RCC 7860 (cell line): ENCODE data around the gene MX2.

ENCODE experiments used
- DNase-seq: peaks from one replicate; pipeline ENCODE4 v3.0.0-alpha.2; 2015; ENCODE audit warnings: low spot score
- FAIRE-seq: peaks from 2 replicates; lab custom pipeline; 2012; peaks lifted over from hg19 to GRCh38; lab: Jason Lieb, UNC

Gene MX2

DNA sequence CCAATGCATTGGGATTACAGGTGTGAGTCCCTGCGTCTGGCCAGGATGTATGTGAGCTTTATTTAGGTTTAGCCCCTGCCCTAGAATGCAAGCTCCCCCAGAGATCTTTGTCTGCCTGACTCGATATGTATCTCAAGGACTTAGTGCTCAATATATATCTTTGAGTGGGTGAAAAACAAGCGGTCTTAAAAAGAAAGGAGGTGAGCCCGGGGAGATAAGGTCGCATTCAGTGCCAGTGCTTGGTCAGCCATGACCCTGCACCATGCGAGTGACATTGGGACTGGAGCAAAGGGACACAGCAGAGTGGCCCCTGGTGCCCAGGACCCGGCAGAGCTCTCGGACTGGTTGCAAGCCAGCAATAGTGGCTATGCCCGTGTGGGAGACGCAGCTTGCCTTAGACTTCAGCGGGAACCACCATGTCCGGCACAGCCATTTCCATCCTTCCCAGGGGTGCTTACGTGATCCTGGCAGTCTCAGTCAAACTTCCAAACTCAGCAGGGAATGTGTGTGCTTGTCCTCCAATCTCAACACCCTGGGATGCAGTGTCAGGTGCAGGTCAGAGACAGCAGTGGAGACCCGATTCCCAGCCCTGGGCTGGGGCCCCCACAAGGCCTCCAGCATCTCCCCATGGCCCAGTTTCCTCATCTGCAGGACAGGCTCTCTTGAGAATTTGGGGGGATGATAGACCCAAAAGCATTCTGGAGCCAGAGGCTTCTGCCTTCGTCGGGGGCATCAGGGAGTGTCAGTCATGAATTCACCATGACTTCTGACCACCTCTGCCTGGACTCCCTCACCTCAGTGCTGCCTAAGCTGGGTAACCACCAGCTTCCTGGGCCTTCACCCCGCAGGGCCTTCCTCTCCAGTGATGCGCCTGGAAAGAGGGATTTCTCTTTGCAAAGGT lies 1.8 kb downstream of the MX2 start:
- FAIRE-seq (no peak), DNase-seq (no peak)

DNA sequence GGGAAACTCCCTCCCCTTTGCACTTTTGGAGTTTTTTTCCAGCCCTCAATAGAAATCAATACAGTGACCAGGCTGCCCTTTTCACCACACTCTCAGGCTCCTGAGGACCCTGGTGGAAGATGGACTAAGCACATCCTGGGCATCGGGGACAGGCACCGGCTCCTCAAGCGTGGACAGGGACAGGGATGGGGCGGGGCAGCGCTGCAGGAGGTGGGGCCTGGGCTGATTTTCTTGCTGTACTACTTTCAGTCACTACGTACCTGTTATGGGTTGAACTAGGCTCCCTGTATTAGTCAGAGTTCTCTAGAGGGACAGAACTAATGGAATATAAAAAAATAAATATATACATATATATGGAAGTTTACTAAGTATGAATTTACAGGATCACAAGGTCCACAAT lies 2.5 kb downstream of the MX2 start:
- DNase-seq (no peak), FAIRE-seq (no peak)

DNA sequence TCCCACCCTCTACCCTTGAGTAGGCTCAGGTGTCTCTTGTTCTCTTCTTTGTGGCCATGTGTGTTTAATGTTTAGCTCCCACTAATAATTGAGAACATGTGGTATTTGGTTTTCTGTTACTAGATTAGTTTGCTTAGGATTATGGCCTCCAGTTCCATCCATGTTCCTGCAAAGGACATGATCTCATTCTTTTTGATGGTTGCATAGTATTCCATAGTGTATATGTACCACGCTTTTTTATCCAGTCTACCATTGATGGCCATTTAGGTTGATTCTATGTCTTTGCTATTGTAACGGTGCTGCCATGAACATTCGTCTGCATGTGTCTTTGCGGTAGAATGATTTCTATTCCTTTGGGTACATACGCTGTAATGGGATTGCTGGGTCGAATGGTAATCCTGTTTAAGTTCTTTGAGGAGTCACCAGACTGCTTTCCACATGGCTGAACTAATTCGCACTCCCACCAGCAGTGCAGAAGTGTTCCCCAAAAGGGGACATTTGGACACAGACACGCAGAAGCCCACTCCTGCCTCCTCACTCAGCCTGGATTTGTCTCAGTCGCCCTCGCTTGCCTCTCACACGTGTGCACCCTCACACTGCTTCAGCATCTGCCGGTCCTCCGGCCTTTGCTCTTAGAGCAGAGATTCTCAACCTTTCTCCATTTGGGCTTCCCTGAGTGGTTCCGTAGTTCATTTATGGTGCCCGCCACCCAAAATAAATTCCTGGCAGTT lies 3.7 kb downstream of the MX2 start:
- FAIRE-seq (no peak), DNase-seq (no peak)

DNA sequence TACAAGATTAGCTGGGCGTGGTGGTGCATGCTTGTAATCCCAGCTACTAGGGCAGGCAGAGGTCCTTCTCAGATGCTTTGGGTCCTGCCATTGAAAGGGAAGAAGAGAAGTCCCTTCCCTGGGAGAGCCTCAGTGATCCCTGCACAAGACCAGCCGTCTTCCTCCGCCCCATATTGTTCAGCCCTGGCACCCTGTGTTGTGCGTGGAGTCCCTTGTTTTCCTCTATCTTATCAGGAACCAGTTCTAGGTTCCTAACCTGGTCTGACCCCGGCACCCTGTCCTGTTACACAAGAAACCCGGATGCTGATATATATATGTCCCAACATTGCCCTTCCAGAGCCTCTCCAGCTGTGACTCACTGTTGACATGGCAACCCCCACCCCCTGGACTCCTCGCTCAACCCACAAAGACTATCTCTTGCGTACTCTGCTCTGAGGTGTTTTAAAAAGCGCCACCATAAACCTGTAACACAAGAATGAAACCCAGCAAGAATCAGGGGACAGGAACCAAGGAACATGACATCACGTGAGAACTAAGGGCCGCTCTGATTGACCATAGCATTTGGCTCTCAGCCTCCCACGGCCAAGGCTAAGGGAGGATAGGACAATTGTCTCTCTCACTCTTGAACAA lies 4.8 kb downstream of the MX2 start:
- FAIRE-seq (peak; percentile 87), DNase-seq (peak; percentile 90)

DNA sequence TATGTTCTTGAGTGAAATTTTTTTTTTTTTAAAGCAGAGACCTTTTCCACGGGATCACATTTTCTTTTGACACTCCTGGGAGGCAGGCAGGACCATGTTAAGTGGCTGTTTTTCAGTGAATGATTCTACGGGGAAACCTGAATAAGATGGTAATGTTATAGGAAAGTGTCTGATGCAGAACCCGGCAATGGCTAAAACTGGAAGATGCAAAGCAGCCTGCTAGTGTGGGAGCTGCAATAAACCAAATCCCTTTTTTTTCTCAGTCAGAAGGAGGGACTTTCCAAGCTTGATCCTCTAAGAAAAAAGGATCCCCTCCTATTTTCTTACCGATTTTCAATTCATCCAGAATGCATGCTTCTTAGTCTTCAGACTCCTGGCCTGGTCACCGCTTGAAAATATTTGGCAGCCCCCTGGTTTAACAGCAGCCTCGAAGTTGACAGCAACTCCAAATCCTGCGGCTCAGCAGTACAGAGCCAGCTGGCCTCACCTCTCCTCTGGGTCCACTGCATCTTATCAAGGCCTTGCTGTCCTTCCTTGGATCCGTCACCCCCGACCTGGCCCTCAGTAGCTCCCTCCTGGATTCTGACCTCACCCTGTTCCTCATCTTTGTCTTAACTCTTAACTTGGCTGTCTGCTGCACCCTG lies 5.6 kb downstream of the MX2 start:
- no peak for DNase-seq
- FAIRE-seq, result no peak

DNA sequence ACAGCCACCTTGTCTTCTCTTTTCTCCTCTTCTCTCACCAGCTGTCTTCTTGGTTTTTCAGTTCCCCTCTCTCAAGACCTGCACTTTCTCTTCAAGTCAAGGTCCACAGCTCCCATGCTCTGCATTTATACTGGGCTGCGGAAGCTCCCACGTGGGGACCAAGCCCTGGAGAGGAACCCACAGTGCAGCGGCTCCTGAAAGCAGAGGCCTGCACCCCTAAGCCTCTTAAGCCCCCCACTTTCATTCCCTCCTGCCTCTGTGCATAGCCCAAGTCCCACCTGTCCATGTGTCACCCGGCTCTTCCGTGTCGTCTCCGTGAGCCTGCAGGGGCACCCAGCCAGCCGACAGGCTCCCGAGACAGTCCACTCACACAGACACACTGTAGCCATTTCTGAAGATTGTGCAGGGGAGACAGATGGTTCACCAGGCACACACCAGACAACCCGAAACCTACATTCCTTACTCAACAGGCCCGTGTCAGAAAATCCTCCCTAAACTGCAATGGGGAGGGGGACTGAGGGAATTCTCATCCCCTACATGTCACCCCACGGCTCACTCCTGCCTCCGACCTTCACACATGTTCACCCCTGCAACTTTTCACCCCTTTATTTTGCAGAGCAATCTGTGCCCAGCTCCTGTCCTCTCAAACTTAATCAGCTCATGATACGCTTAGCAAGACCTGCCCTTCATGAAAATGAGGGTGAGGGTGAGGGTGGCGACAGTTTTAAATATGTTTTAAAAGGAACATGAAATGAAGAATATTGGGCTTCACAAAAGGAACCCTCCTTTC lies 6.3 kb downstream of the MX2 start:
- DNase-seq (no peak), FAIRE-seq (no peak)

DNA sequence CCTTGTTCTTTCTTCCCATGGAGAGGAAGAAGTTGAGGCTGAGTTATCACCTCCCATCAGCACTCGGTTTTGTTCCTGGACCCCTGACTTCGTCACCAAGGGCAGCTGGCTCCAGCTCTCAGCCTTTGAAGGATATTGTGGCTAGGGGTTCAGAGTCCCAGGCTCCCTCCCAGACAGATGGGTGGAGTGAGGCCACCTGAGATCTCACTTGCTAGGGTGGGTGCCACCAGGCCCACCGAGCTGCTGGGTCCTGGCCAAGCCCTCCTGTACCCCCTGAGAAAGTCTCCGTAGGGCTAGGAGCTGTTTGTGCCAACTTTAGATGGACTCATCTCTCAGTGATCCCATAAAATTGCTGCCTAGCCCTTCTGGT lies 6.9 kb downstream of the MX2 start:
- no peak for DNase-seq
- FAIRE-seq, result no peak

DNA sequence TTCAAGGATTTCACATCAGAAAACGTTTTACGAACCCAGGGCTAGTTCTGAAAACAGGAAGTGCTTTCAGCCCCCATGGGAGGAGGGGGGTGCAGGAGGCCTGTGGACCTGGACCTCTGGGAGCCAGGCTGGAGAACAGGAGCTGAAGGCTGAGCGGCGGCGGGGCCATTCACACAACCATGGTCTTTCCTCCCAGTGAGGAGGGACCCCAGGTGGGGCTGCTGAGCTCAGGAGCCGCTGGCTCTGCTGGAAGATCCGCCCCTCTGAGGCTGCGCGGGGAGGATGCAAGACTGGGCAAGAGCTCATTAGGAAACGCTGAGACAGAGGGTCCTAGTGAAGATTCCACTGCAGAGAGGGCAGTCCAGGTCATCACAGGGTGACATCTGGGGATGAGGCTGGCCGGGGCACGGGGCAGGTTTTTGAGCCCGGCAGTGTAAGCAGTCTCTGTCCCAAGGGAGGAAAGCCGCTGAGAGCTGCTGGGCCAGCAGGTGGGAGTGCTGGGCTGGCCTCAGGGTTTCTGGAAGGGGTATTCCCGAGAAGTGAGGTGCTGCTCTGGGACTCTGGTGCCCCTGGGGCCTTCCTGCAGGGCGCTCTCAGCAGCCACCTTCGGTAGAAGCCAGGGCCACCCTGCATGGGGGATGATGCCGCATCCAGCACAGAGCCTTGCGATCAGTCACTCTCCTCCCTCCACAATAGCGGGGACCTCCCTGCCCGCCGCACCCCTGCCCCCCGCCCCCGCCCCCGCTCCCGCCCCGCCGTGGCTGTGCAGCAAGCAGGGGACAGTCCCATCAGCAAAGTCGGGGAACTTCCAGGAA lies 7.5 kb downstream of the MX2 start:
- DNase-seq (no peak), FAIRE-seq (no peak)

DNA sequence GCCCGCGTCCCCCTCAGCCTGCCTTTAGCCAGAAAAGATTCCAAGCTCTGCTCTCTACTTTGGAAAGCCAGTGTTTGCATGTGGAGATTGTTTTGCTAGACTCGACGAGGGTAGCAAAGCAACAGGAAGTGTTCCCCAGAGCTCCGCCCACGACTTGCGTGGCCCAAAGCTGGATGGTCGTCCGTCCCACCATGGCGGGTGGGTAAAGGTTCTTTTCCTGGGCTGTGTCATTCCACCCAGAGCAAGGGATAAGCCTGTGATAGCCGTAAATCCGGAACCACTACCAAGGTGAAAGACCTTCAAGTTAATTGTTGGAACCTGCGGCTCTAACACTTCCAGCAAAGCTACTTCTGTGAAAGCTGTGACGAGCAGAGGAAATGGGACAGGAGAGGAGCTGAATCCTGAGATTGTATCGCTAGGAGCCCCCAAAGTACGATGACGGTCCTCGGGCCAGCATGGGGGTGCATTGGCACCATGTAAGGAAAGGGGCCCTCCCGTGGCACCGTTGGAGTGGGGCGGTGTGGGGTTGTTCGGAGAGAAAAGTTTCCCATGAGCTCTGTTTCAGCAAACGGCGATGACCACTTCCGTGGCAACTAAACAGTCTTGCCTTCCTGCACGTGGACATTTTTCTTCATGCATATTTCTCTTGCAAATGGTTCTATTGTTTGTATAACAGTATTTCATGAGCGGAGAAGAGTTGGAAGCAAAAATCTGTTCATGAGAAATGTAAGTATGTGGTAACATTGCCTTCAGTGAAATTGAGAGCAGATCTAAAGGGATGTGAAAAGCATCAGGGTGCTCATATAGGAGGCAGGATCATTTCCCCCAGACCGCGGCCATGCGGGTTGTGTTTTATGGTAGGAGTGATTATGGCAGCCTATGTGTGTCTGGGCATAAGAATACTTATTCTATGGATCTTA lies 8.4 kb downstream of the MX2 start:
- FAIRE-seq (no peak), DNase-seq (no peak)

DNA sequence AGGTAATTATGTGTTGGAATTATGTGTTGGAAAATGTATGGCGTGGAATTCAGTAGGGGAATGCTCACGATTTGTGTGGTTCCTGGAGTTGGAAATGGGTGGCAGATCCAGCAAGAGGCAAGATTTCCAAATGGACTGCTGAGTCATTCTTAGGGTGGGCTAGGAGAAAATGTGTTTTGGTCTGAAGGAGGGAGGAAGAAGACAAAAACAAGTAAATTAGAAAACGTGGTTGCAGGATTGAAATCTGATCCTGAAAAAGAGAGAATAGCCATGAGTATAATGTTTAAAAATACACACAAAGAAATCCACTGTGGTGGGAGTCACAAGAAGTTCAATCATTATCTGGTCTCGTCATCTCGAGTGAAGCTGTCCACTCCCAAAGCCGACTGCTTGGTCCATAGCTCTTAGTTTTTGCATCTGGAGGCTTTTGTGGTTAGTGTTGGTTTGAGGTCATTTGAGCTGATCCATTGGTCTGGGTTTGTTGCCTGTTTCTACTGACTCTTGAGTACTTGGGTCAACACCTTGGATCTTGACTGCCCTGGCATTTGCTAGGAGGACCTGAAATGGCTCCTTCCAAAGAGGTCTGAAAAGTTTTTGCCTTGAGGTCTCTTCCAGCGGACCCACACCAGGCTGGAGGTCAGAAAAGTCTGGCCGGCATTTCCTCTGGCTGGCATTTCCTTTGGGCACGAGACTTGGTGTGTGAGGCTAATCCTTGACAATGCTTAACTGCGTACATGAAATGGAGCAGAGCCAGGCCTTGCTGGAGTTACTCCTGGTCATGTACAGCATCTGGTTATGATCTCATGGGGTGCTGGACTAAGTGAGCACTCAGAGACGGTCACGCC lies 9.2 kb downstream of the MX2 start:
- DNase-seq (no peak), FAIRE-seq (no peak)

DNA sequence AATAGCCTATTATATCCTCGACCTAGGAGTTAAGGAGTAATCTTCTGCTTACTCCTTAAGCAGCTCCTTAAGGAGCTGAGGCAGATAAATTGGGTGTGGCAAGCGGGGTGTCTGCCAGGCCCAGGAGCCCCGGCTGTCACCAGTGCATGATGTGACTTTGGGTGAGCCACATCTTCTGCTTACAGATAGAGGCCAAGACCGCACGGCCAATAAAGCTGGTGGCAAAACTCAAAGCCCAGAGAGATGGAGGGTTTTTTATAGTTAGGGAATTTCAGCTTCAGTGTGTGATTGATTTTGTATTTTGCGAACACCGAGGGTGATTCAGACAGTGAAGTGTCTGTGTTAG lies 9.8 kb downstream of the MX2 start:
- FAIRE-seq (no peak), DNase-seq (no peak)

DNA sequence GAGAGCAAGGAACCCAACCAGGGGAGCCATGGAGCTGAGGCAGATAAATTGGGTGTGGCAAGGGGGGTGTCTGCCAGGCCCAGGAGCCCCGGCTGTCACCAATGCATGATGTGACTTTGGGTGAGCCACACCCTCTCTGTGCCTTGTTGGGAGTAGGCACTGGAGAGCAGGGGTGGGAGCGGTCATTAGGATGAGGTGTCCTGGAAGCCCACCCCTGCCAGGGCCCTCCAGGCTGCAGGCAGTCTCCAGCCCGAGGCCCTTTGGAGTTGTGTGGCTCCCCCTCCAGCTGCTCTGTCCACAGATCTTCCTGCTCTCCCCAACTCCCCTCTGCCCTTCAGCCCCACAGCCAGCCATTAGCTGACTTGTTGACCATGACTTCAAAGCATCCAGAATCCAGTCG lies 11.4 kb downstream of the MX2 start:
- no peak for DNase-seq
- FAIRE-seq, result no peak

DNA sequence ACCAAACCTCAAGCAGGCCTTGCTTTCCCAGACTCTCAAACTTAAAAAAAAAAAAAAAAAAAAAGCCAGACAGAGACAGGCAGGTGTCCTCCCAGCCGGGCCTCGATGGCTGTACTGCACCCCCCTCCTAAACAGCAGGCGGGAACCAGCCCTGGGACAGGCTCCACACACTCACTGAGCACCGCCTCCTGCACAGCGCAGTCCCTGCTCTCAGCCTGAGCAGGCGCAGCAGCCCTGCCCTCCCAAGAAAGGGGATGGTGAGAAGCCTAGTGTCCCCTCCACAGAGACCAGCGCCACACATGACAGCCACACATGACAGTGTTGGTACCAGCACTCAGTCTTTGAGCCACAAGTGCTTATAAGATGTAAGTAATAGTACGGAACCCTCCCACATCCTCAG lies 11.9 kb downstream of the MX2 start:
- DNase-seq (no peak), FAIRE-seq (no peak)

DNA sequence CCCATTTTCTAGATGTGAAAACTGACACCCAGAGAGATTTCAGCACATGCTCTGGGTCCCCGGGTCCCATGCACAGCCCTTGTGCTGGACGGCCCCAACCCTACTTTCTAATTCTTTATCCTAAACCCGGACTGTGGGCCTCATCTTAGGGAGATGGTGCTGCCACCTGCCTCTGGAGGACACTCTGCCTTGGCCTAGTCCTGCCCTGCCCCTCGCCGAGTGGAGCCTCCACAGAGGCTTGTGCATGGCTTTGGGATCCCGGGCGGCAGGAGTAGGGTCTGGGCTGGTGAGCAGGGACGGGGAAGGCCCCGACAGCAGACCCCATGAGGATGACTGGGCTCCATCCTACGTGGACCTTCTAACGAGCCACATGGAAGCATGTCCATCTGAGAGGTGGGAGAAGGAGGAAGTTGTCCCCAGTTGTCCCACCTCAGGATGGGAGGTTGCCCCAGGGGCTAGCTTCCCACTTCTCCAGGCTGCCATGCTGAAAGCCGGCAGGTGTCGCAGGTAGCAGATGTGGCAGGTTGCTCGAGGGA lies 12.4 kb downstream of the MX2 start:
- no peak for DNase-seq
- FAIRE-seq, result no peak

DNA sequence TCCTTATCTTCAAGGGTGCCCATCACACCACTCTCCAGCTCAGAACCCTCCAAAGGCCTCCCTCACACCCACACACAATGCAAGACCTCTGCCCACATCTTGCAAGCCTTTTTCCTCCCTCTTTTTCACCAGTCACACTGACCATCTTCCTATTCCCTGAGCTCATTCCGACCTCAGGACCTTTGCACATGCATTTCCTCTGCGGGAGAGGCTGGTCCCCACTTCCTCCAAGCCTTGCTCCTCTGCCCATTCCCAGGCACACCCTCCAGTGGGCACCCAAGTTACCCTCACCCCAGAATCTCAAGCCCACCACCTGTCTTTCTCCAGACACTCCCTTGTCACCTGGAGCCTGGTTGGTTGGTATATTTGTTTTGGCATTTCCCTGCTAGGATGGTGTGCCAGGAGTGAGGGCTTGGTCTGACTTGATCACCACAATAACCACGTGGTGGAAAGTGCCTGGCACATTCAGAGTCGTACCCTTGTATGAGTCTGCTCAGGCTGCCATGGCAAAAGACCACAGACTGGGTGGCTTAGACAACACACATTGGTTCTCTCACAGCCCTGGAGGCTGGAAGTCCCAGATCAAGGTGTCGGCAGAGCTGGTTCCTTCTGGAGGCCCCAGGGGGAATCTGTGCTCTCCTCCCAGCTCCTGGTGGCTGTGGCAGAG lies 13.2 kb downstream of the MX2 start:
- FAIRE-seq (no peak), DNase-seq (no peak)

DNA sequence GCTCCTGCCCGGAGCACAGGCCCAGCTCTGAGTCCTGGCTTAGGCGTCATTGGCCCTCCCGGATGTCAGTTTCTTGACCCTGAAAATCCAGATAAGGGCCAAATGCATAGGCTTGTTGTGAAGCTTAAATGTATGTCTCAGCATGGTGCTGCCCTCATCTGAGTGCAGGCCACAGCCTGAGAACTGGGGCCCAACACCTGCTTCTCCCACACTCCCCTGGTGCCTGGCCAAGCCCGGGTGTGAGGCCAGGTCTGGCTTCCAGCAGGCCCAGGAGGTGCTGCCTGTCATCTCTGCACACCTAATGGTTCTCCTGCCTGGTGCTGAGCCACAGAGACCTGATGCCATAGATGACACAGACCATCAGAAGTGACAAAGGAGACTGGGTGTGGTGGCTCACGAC lies 14.0 kb downstream of the MX2 start:
- DNase-seq (no peak), FAIRE-seq (no peak)

DNA sequence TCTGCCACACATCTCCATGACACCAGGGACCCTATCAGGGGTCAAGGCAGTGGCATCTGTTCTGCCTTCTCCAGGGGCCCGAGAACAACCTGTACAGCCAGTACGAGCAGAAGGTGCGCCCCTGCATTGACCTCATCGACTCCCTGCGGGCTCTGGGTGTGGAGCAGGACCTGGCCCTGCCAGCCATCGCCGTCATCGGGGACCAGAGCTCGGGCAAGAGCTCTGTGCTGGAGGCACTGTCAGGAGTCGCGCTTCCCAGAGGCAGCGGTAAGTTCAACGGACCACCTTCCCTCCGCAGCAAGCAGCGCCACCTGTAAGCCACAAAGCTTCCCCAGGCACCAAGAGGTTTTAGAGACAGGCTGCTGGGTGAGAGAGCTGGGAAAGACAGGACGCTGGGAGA lies 15.9 kb downstream of the MX2 start:
- FAIRE-seq (no peak), DNase-seq (no peak)
